Loucy (cell line): ENCODE measurements around the gene METAP1D.

Experiments used
- H2AFZ ChIP-seq: fragments of 200-600 bp; sonication (generic); 2 replicates; pipeline ENCODE4 v1.6.0; 2016; ENCODE audit warnings: antibody characterized with exemption, mild to moderate bottlenecking, low read length, moderate library complexity
- H3F3A ChIP-seq: fragments of 200-600 bp; 2 replicates; pipeline ENCODE4 v1.6.0; 2016; ENCODE audit warnings: antibody characterized with exemption, low read depth, mild to moderate bottlenecking
- H3K27me3 ChIP-seq: fragments of 200-600 bp; sonication (generic); 2 replicates; pipeline ENCODE4 v1.6.1; 2014; ENCODE audit warnings: low read length, mild to moderate bottlenecking; ENCODE audit not compliant: insufficient read depth, poor library complexity, severe bottlenecking
- H3K36me3 ChIP-seq: fragments of 200-600 bp; sonication (generic); 2 replicates; pipeline ENCODE4 v1.6.1; 2016; ENCODE audit warnings: low read length; ENCODE audit not compliant: insufficient read depth
- H3K4me1 ChIP-seq: fragments of 200-600 bp; sonication (generic); 2 replicates; pipeline ENCODE4 v1.5.1; 2014; ENCODE audit warnings: low read length, mild to moderate bottlenecking; ENCODE audit not compliant: insufficient read depth, poor library complexity, severe bottlenecking
- H3K4me2 ChIP-seq: fragments of 200-600 bp; sonication (generic); 2 replicates; pipeline ENCODE4 v1.6.0; 2014; ENCODE audit warnings: antibody characterized with exemption, low read length, low read depth, mild to moderate bottlenecking; ENCODE audit not compliant: poor library complexity, severe bottlenecking
- H3K4me3 ChIP-seq: fragments of 200-600 bp; sonication (generic); 2 replicates; pipeline ENCODE4 v1.5.1; 2014; ENCODE audit warnings: low read length, mild to moderate bottlenecking, mixed read lengths; ENCODE audit not compliant: poor library complexity, severe bottlenecking
- H3K79me2 ChIP-seq: fragments of 200-600 bp; sonication (generic); 2 replicates; pipeline ENCODE4 v1.6.1; 2014; ENCODE audit warnings: low read length; ENCODE audit not compliant: insufficient read depth
- H3K9ac ChIP-seq: fragments of 200-600 bp; sonication (generic); 2 replicates; pipeline ENCODE4 v1.6.0; 2014; ENCODE audit warnings: mild to moderate bottlenecking, low read depth, low read length, moderate library complexity; ENCODE audit not compliant: poor library complexity, severe bottlenecking
- H3K9me2 ChIP-seq: fragments of 200-600 bp; sonication (generic); replicated peaks from 2 replicates; pipeline ENCODE4 v1.6.1; 2016; ENCODE audit warnings: low read depth, low read length, mixed read lengths
- H3K9me3 ChIP-seq: fragments of 200-600 bp; sonication (generic); 2 replicates; pipeline ENCODE4 v1.6.1; 2014; ENCODE audit warnings: mild to moderate bottlenecking, antibody characterized with exemption, low read length, low read depth; ENCODE audit not compliant: insufficient read depth
- H4K20me1 ChIP-seq: fragments of 200-600 bp; sonication (generic); 2 replicates; pipeline ENCODE4 v1.6.0; 2014; ENCODE audit warnings: antibody characterized with exemption, low read length, mild to moderate bottlenecking; ENCODE audit not compliant: insufficient read depth, poor library complexity, severe bottlenecking
- CTCF ChIP-seq: fragments of 200-600 bp; sonication (generic); conservative IDR thresholded peaks from 2 replicates; pipeline ENCODE4 v1.5.1; 2014; ENCODE audit warnings: mild to moderate bottlenecking, antibody characterized with exemption, low read length
- EZH2phosphoT487 ChIP-seq: fragments of 200-600 bp; IDR thresholded peaks from 2 replicates; pipeline ENCODE4 v1.6.1; 2018; ENCODE audit warnings: antibody characterized with exemption, mild to moderate bottlenecking, moderate library complexity, borderline replicate concordance

Gene METAP1D

GRCh38 chr2:171964308-171964707 lies 35.4 kb upstream of the METAP1D start:
- Histone ChIP-seq H3K9ac (no peak overlapping the region), H3K4me2 (no peak overlapping the region), H2AFZ (no peak overlapping the region), H3K4me3 (no peak overlapping the region), H3K27me3 (no peaks in the 10 kb centered on the region), H3K9me2 (no peaks in the 10 kb centered on the region), H3F3A (peaks cover 5% of the 10 kb centered on the region; the same call in 1 of the 2 replicates), H3K4me1 (peaks cover 34% of the 10 kb centered on the region), H3K9me3 (no peaks in the 10 kb centered on the region), H3K79me2 (peaks cover 27% of the 10 kb centered on the region), H4K20me1 (peaks cover 15% of the 10 kb centered on the region), H3K36me3 (peaks cover 43% of the 10 kb centered on the region; the same call in 1 of the 2 replicates)
- TF ChIP-seq CTCF (no peak), EZH2phosphoT487 (no peak)

- TF ChIP-seq EZH2phosphoT487: no peak
- TF ChIP-seq CTCF: no peak
- no peak overlapping the region for H3K4me2 ChIP-seq
These were observed 34.5 kb upstream of the METAP1D start for GRCh38 chr2:171965238-171965637.

GRCh38 chr2:171965661-171966060 lies 34.1 kb upstream of the METAP1D start:
- no peak overlapping the region for H3K9ac ChIP-seq

More at GRCh38 chr2:171965238-171965637, 34.5 kb upstream of the METAP1D start:
- Histone ChIP-seq H4K20me1 (peaks cover 15% of the 10 kb centered on the region), H2AFZ (no peak overlapping the region), H3K27me3 (no peaks in the 10 kb centered on the region), H3K9me2 (no peaks in the 10 kb centered on the region), H3K36me3 (peaks cover 45% of the 10 kb centered on the region; the same call in 1 of the 2 replicates), H3F3A (peaks cover 5% of the 10 kb centered on the region; the same call in 1 of the 2 replicates), H3K9ac (no peak overlapping the region), H3K4me1 (peaks cover 34% of the 10 kb centered on the region), H3K9me3 (no peaks in the 10 kb centered on the region), H3K4me3 (no peak overlapping the region), H3K79me2 (peaks cover 23% of the 10 kb centered on the region)

More at GRCh38 chr2:171965661-171966060, 34.1 kb upstream of the METAP1D start:
- Histone ChIP-seq H3K36me3 (peaks cover 47% of the 10 kb centered on the region; the same call in 1 of the 2 replicates), H3K9me3 (no peaks in the 10 kb centered on the region), H2AFZ (no peak overlapping the region), H3K4me1 (peaks cover 30% of the 10 kb centered on the region), H3K4me2 (no peak overlapping the region), H4K20me1 (peaks cover 15% of the 10 kb centered on the region), H3K79me2 (peaks cover 23% of the 10 kb centered on the region), H3F3A (peaks cover 5% of the 10 kb centered on the region; the same call in 1 of the 2 replicates), H3K9me2 (no peaks in the 10 kb centered on the region), H3K4me3 (no peak overlapping the region), H3K27me3 (no peaks in the 10 kb centered on the region)
- TF ChIP-seq EZH2phosphoT487: no peak
- TF ChIP-seq CTCF: no peak
